Measurements from ENCODE around the gene DMRT2.

Gene DMRT2

DNA sequence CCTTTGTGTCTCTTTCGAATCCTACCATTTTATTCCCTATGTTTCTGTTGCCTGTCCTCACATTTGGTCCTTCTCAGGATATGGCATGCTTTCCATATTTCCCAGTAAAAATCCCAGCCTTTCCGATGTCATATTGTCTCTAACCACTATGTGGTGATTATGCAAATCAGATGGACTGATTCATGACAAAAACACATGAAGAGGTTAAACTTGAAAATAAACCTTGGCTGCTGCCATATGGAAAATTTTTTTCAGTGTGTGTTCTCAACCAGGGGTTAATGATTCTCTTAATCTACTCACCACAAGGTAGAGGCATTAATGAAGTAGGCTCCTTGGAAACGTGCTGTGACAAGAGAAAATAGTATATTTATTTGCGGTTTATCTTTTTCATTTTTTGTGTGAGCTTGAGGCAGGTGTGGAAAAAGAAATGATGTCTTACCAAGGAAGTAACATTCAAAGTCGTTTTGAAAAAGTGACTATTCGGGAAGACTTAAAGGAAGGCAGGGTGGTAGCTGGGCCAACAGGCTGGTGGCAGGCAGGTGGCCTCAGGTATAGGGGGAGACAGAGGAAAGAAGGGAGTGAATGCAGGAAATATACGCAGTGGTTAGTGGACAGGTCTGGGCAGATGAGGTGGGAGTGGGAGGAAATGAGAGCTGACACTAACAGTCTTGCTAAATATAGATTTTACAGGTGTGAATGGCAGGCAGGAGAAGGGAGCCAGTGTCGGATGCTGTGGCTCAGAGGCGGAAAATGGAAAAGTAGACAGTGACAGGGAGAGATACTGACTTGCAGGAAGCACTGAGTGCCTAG lies 46.2 kb downstream of the DMRT2 start:
- DNase-seq (ENCODE audit: low spot score), result no peak

DNA sequence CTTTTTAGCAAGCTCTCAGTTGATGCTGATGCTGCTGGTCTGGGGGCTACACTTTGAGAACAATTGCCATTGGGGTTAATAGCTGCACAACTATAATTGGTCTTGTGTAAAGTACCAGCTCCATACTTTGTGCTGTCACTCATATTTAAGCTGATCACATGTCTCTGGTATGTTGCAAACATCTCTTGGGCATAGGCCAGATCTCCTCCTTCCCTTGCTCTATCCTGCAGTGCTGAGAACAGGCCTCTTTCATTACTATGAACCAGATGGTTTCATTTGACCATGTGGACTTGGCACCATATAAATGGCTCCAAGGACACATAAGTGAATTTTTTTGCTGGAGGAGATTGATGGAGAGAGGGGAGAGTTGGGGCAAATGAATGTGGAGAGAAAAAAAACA lies 48.4 kb downstream of the DMRT2 start:
- no peak for DNase-seq (ENCODE audit: low spot score)

DNA sequence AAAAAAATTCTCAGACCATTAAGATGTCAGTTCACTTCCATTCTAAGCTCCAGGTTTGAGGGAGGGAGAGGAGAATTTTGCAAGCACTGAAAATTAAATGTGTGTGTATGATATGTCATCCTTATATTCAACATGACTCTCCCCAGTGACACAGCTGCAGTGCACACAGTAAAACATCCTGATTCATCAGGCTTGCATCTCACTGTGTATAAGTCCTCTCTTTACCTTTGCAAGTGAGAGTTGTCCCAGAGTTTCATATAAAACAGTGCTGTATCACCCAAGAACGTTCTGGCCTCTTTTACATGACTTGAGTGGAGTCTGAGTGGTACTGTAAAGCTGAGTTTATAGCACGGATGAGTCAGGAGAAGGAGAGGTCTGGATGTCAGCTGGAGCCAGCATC lies 50.0 kb downstream of the DMRT2 start:
- DNase-seq (ENCODE audit: low spot score), result no peak

DNA sequence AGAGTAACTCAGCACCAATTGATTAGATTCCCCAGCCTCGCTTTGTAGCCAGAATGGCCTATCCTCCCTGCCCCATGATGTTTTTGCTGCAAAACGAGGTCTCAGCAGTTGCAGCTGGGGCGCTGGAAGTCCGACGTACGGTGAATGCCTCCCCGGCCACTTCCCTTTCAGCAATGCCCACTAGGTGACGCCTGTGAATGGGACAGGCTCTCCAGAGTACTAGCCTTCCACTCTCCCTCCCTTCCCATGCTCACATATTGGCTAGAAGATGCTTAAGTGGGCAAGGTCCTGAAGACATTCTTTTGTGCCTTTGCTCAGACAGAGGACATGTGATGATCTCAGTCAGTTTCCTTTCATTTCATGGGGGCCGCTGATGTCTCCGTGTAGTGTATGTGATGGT lies 50.8 kb downstream of the DMRT2 start:
- DNase-seq (ENCODE audit: low spot score), result no peak

DNA sequence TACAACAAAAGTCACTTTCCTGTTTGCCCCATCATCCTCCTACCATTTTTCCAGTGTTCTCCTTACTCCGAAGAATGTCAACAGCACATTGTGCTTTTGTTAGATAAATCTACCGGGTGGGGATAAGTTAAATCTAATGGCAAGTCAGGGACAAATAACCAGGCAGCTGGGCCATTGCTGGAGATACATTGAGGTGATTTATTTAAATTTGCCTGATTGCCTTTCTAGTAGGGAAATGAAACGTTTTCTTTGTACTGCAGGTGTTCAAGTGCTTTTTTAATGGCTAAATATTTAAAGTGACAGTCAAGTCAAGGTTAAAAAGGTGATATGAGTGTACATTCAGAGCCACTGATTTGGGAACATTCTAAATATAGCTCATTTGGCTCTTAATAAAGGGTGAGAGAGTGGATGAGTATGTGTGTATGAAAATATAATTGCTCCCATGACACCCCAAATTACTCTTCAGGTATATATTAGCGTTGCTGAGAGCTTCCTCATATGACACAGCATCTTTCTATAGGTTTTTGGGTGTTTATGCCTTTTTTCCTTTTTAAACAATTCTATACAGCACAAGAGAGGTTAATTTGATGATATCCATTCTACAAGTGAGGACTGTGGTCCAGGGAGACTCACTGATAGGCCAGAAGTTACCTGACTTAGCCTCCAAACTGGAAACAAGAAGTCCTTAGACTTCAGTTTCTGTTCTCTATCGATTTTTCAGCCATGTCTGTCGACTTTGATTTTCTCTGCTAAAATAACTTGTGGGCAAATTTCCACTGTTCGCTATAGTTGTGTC lies 51.9 kb downstream of the DMRT2 start:
- no peak for DNase-seq (ENCODE audit: low spot score)

DNA sequence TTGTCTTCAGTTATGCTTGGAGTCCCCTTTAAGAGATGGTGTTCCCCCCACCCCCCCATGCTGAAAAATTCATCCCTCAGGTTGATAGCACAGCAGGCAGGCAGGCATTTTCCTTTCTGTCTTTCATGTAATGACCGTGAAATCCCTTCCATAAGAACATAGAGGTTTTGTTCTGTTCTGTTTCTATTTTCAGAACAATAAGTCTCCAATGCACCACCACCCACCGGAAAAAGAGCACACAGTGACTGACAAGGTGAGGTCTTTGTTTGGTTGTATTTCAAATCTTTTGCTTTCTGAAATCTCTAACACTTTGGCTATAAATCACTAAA lies 52.4 kb downstream of the DMRT2 start:
- no peak for DNase-seq (ENCODE audit: low spot score)

Measured in activated CD4-positive, alpha-beta T cell treated with anti-CD3 and anti-CD28 coated beads, Interleukin-2, Interleukin-4, amounts not matched to agents 100 ng/mL and 50 ng/mL, durations not matched to agents 16 hours and 8 hours (primary cell).